GM18520 (cell line): ENCODE measurements around the gene NEK3.
"Not testable (repeated sequence)": the region's sequence is repeated elsewhere in the genome, so short reads cannot be mapped to it uniquely, and the experiment has no call there.

Source experiments
- ATAC-seq: cut with Tn5 transposase; IDR thresholded peaks from one replicate; pipeline ENCODE4 v1.9.1; 2021; ENCODE audit not compliant: unreplicated experiment

Gene NEK3, protein sequence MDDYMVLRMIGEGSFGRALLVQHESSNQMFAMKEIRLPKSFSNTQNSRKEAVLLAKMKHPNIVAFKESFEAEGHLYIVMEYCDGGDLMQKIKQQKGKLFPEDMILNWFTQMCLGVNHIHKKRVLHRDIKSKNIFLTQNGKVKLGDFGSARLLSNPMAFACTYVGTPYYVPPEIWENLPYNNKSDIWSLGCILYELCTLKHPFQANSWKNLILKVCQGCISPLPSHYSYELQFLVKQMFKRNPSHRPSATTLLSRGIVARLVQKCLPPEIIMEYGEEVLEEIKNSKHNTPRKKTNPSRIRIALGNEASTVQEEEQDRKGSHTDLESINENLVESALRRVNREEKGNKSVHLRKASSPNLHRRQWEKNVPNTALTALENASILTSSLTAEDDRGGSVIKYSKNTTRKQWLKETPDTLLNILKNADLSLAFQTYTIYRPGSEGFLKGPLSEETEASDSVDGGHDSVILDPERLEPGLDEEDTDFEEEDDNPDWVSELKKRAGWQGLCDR

DNA sequence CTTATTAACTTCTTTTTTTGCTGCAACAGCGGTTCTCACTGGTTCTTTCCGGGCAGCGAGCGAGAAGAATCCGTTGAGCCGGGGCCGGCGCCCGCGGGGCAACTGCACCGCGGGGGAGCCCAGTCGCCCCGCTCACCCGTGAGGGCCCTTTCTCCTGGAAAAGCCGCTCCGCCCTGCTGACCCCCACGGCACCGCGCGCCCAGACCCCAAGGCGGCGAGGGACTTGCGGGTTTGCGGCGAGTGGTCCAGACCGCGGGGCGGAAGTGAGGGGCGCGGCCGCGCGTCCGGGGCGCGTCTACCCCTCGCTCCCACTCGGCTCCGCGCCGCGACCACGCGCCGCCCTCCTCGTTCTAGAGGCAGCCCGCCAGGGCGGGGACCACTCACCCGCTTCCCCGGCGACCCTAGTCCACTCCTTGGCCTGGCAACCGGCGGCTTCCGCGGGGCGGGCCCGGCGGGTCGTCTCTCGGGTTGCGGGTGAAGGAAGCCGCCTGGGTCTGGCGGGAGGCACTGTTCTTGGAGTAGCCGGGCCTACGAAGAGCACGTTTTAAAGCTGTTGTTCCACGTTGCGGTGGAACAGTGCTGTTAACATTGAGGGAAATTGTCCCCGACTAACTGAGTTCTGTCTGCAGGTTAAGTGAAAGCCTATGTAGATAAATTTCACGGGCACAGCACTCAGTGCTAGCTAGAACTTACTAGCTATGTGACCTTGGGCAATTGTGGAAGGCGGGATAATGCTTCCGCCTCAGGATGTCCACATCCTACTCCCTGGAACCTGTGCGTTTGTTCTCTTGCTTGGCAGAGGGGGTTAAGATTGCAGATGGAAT lies at the start of gene NEK3:
NEK3 (minus strand) TSS at position 439 of the 824 bp plus-strand sequence. CDS start 3,406 bp downstream, outside the sequence.
- peak; percentile 62 for ATAC-seq

DNA sequence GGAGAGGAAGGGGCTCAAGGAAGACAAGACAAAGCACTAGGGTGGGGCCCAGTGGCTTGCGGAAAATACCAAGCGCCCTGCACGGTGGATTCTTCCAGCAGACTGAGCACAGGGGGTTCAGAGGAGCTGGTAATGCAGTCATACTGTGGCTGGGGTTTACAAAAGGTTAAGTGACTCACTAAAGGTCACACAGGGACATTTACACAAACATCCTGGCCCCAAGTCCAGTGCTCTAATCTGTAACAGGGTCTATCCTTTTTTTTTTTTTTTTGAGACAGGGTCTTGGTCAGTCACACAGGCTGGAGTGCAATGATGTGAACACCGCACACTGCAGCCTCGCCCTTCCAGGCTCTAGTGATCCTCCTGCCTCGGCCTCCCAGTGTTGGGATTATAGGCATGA lies 49.0 kb upstream of the NEK3 start:
- ATAC-seq = not testable (repeated sequence)

DNA sequence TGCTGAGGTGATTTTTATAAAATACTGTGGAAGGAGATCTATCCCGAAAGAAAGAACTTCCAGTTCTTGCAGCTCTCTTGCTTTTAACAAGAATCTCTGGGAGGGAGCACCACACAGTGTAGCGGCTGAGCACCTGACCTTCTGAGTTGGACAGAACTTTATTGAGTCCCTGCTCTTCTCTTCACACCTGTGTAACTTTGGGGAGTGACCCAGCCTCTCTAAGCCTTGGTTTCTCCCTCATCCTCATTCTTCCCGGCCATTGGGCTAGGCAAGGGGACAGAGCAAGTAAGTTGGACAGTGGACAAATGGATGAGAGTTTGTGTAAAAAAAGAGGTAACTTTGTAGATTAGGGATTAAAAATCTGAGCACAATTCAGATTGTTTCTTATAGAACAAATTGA lies 48.5 kb upstream of the NEK3 start:
- ATAC-seq = not testable (repeated sequence)

DNA sequence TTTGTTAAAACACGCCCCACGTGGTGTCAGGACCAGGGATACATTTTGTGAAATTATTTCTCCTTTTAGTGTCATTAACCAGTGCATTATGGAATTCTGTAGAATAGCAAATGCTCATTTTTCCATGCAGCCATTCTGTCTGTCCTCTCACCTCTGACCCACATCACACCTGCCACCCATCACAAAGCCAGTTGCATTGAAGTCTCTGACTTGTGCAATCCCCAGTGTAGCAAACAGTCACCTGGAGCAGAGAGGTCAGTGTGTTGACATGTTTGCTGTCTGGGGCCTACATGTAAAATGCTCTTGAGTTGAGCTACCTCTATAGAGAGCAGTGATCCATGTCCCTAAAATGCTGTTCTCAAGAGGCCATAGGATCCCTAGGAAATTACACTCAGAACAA lies 47.9 kb upstream of the NEK3 start:
- ATAC-seq = not testable (repeated sequence)

DNA sequence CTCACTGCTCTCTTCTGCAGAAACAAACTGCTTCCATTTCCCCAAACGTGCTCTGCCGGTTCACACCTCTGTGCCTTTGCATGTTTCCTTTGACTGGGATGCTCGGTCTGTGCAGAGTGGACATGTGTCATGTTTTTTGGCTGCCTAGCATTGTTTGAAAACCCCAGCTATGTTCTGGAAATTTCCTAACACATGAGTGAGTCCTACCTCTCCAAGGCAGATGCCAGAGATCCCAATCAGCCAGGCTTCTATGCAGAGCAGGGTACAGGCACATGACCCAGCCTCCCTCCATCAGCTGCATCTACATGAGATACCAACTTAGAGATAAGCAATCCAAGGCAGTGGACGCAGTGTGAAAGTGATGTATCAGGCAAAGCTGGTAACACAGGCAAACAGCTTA lies 45.1 kb upstream of the NEK3 start:
- not testable (repeated sequence) for ATAC-seq

DNA sequence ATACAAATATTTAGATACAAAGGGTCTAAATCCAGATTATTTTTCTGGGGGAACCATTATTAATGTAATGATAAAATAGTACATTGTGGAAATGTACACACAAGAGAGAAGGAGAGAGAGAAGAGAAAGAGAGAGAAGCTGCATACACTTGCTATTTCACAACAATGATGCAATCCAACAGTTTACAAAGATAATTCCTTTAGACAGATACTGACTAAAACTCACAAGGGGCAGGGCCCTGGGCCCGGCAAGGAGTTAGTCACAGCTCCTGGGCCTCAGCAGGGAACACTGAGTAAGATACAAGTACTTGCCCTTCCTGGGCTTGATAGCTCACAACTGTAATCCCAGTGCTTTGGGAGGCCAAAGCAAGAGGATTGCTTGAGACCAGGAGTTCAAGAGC lies 44.5 kb upstream of the NEK3 start:
- ATAC-seq = not testable (repeated sequence)

DNA sequence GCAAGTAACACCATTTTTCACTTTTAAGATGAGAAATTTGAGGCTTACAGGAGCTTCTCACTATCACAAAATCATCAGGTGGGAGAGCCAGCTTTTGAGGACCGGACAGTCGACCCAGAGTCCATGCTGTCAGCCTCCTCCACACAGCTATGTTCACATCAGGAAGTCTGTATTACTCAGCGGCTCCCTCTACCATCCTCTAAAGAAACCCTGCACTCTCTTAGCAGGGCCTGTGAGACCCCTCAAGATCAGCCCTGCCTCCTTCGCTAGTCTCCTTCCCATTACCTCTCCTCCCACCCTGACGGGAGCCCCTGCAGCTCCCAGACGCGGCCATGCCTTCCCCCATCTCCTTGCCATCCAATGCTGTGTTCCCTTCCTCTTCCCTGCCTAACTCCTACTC lies 43.1 kb upstream of the NEK3 start:
- not testable (repeated sequence) for ATAC-seq

DNA sequence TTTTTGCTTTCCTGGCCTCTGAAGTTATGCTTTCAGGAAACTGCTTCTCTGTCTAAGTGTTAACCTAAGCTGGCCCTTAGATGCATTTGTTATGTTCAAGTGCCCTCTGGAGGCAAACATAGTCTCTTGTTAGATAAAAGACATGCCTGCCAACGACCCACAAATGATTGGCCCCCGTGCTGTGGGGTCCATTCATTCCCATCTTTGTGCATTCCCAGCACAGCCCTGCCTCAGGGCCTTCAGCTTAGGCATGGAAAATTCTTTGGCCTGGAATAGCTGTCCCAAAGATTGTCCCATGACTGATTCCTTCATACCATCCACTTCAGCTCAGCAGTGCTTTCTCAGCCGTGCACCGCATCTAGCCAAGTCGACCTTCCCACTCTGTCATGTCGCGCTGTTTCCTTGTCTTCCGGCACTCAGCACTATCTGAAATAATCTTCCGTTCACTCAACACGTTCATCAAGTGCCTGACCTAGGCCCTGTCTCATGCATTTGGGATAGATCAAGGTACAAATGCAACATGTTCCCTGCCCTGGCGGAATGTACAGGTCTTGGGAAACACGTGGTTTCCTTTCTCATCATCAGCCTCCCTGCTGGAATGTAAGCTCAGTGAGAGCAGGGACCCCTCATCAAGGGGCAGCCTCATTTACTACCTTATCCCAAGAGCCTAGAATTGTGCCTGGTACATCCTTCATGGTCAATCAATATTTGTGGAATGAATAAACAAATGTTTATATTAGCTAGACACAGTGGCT lies 42.2 kb upstream of the NEK3 start:
- ATAC-seq = not testable (repeated sequence)

DNA sequence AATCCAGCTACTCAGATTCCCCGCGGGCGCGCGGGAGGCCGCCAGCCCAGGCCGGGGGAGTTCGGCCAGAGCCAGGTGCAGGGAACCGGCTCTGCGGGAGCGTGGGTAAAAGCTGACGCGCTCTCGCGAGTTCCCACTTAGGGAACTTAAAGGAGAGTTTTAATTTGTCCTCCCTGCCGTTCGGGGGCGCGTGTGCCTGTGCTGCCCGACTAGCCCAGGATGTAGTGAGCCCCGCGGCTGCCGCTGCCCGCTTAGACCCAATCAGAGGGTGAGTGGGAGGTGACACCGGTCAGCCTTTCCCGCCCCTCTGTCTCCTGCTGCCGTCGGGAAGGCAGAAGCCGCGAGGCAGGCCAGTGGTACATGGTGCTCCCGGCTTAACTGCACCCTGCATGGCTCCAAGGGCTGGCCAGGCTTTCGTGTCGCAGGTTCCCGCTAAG lies 36.0 kb upstream of the NEK3 start:
- ATAC-seq = no peak

DNA sequence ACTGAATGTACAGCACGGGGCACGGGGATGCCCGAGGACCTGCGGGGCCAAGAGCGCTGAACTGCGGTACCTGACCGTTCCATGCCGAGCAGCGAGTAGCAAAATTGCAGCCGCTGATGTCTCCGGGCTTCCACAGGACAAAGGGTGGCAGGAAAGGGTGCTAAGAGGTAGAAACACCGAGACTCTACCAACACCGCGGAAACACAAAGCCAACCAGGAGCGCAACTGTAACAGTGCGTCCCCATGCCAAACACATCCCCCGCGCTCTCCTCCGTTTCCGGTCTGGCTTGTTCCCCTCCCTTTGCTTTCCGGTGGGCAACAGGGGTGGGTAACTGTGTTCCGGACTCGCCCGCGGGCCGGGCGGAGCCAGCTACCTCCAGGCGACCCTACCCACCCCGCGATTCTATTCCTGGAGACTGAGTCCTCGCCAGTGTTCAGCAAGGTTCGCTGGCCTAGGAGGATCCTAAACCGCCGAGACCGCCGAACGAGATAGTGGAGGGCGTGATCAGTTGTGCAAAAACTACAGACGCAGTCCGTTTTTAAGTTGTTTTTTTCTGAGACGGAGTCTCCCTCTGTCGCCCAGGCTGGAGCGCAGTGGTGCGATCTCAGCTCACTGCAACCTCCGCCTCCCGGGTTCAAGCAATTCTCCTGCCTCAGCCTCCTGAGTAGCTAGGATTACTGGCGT lies 34.9 kb upstream of the NEK3 start:
- peak; percentile 64 for ATAC-seq

DNA sequence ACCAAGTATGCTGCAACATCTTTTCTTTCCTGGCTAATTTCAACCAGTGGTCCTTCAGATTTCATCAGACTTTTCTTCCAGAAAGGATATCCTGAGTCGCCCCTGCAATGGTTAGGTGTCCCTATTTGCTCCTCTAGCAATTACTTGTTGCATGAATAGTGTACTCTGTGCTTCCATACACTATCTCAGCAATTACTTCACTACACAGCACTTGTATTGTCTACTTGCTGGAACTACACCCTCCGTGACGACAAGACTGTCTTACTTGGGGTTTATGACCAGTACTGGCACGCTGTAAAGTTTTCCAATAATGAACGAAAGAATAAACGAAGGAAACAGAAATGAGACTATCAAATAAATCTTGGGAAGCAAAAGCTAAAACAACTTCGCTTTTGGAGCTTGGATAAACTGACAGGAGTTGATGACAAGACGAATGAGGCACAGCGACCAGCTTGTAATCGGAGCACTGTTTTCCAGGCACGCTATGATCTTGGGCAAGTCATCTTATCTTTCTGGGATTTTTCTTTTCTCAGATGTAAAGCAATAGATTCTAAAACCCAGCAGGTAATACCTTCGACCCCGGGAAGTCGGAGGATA lies 34.3 kb upstream of the NEK3 start:
- peak; percentile 4 for ATAC-seq

DNA sequence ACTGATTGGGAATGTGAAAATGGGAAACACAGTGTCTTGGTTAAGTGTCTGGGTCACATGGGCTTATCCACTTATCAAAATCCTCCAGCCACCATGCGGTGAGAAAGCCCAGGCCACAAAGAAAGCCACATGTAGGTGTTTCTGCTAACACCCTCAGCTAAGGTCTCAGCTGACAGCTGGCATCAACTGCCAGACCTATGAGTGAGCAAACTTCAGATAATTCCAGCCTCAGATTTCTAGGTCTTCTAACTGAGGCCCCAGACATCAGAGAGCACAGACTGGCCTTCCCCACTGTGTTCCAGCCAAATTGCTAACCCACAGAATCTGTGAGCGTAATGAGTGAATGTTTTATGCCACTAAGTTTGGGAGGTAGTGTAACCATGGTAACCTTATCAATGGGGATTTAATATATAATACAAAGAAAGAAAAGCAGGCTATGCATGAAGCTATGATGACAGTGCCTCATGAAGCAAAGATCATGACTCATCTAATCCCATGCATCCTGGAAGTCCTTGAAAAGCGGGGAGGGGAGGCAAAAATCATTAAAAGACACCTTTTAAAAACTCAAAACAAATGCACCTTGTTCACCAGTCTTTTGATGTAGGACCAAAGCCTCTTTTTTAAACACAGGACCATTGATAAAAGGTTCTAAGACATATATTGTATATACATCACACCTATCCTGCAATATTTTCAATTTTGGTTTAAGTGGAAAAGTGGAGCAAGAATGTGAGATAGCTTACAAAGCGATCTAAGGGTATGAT lies 28.2 kb upstream of the NEK3 start:
- ATAC-seq = peak; percentile 67

DNA sequence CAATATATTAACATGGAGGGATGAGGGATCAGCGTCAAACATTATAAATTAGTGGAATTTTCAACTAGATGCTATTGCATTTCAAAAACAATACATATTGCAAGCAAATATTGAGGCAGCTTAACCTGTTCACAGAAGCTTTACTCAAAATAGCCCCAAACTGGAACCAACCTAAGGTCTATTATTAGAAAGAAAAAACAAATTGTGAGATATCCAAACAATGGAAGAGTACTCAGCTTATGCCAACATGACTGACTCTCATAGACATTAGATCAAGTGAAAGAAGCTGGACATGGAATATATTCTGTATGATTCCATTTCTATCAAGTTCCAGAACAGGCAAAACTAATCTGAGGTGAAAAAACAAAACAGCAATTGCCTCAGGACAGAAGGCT lies 27.6 kb upstream of the NEK3 start:
- no peak for ATAC-seq

DNA sequence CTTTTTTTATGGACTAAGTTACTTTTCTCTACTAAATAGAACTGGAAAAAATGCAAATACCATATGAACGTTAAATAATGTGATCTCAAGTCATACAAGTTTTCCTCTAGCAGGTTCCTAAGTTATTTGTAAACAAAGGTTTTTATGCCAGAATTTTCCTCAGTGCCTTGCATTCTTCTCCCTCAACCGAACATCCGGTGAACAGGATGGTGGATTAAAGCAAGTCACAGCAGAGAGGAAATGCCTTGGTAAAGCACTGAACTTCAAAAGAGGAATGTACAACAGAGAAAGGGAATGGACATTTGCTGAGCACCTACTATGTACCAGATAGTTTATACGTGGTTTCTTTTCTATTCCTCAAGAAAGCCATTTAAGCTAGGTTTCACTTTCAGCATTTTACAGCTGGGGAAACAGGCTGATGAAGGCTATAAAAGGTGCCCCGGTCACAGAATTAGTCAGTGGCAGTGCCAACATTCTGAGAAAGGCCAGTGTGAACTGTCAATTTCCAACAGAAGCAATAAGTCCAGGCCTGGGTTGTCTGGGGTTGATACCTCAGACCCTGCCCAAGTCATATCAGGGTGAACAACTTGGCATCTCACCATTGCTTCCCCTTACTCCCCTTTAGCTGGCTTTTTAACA lies 22.0 kb upstream of the NEK3 start:
- not testable (repeated sequence) for ATAC-seq

DNA sequence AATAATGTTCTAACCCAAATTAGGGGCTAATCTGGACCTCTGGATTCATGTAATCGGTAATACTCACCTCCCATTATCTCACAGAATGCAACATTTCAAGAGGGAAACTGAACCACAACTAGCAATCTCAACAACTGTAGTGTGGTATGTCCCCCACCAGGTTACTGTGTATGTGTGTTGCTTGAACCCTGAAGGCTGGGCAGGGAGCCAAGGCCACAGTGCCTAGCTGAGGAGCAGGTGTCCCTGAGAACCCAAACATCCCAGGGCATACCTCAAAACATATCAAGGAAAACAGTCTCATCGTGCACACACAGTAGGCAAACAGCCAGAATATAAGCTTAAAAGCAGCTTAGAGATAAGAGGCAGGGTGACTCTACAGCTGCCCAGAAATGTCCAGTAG lies 20.5 kb upstream of the NEK3 start:
- no peak for ATAC-seq

DNA sequence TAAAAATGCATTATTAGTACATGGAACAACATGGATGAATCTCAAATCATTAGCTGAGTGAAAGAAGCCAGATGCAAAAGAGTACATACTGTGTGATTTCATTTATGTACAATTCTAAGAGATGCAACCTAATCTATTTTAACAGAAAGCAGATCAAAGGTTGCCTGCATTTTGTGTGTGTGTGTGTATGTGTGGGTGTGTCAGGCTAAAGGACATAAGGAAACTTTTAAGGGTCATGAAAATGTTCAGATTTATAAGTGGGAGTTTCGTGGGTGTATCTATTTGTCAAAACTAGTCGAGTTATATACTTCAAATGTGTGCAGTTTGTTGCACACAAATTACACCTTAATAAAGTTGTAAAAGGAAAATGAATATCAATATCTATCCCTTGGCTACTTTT lies 17.9 kb upstream of the NEK3 start:
- ATAC-seq = no peak

DNA sequence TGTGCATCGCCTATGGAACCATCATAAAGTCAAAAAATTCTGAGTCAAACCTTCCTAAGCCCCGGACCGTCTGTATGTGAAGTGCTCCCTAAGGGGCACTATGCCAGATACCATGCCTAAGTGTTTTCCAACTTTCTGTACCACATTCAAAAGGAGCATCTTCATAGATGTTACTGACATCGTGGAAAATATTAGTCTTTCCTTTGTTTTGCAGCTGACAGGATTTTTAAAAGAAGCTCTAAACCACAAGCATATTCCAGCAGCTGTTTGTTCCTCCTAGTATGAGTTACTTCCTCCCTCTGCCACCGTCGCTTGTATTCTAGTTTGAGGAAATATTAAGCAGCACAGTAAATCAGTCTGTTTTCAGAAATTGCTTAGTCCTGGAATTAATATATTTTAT lies 14.6 kb upstream of the NEK3 start:
- ATAC-seq = not testable (repeated sequence)

DNA sequence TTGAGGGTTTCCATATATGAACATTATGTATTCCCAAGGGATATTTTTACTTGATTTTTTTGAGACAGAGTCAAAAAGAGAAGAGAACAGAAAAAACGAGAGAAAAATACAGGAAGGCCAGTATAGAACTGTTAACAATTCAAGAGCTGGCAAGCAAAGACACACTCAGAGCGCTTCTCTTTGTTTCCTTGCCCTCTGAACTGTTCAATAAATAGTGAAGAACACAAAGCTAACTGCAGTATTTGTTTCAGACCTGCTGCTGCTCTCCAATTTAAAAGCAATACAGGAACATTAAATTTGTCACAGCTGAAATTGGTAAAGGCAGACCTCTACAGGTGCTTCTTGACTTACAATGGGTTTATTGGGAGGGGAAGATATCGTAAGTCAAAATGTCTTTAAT lies 14.0 kb upstream of the NEK3 start:
- no peak for ATAC-seq

DNA sequence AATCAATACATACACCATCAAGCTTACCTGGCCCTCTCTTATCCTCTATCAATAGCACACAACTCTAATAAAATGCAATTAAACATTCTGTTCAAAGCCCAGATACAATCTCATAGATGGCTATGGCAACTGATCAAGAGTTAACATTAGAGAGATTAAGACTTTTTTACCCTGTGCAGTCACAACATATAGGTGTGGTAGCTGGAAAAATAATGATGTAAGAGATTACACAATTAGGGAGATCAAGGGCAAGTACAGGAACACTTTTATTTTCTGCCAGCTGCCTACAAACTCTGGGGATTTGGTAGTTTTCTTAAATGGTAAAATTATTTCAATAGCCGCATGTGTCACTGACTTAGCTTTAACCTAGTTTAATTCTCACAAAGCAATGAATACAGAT lies 12.3 kb upstream of the NEK3 start:
- ATAC-seq = not testable (repeated sequence)
